Neural cell (in vitro differentiated cells): ENCODE data around the gene MT4.

Experiments
- EZH2 ChIP-seq: fragments of 200-600, 300-800 bp; shearing (Covaris generic), sonication (generic); IDR thresholded peaks from 2 replicates; pipeline ENCODE4 v1.6.1; 2014; ENCODE audit warnings: antibody characterized with exemption, low read length, borderline replicate concordance, mild to moderate bottlenecking; ENCODE audit not compliant: insufficient read depth, poor library complexity, severe bottlenecking
- POLR2AphosphoS5 ChIP-seq: IDR thresholded peaks from 2 replicates; pipeline ENCODE4 v1.6.1; 2012
- RAD21 ChIP-seq: fragments of 450-650 bp; conservative IDR thresholded peaks from 2 replicates; pipeline ENCODE4 v1.6.1; 2014; ENCODE audit warnings: antibody characterized with exemption, mild to moderate bottlenecking, moderate library complexity
- TAF1 ChIP-seq: IDR thresholded peaks from 2 replicates; pipeline ENCODE4 v1.6.1; 2012; ENCODE audit warnings: low read depth
- TF ChIP-seq, protein P1 (sequence below): fragments of 450-650 bp; IDR thresholded peaks from 2 replicates; pipeline ENCODE4 v1.5.1; 2014; ENCODE audit warnings: antibody characterized with exemption, mild to moderate bottlenecking, moderate library complexity; ENCODE audit not compliant: poor library complexity, severe bottlenecking

DNA sequence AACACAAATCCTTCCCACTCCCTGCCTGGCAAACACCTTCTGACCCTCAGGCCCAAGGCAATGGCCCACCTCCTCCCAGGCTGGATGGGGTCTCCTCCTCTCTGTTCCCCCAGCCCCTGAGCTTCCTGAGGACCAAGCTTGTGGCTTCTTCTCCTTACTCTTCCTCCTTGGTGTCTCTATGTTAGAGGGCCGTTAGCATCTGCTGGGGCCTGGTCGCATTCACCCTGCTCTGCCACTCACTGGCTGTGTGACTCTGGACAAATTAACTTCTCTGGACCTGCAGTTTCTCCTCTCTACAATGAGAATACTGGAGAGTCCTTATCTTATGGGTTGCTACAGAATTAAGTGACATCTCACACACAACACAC, 42.8 kb downstream of the MT4 start:
- TF ChIP-seq, protein P1, sequence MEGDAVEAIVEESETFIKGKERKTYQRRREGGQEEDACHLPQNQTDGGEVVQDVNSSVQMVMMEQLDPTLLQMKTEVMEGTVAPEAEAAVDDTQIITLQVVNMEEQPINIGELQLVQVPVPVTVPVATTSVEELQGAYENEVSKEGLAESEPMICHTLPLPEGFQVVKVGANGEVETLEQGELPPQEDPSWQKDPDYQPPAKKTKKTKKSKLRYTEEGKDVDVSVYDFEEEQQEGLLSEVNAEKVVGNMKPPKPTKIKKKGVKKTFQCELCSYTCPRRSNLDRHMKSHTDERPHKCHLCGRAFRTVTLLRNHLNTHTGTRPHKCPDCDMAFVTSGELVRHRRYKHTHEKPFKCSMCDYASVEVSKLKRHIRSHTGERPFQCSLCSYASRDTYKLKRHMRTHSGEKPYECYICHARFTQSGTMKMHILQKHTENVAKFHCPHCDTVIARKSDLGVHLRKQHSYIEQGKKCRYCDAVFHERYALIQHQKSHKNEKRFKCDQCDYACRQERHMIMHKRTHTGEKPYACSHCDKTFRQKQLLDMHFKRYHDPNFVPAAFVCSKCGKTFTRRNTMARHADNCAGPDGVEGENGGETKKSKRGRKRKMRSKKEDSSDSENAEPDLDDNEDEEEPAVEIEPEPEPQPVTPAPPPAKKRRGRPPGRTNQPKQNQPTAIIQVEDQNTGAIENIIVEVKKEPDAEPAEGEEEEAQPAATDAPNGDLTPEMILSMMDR, result no peak
- TF ChIP-seq TAF1 (no peak), EZH2 (no peak), RAD21 (no peak), POLR2AphosphoS5 (no peak)
